ENCODE results near the gene JAK1.

DNA sequence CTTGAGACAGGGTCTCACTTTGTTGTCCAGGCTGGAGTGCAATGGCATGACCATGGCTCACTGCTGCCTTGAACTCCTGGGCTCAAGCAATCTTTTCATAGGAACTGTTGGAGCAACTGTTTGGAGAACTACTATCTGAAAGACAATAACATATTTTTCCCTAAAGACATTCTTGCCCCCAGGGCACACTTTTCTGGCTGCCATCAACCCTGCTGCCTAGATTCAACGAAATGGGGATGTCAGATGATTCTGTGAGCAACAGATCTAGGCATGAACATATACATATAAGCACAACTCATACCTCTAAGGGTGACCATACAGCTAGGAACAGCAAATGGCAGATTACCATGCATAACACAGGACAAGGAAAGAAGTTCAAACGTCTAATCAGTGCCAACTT is 27.4 kb downstream of the JAK1 start:
- TF ChIP-seq, protein P1, sequence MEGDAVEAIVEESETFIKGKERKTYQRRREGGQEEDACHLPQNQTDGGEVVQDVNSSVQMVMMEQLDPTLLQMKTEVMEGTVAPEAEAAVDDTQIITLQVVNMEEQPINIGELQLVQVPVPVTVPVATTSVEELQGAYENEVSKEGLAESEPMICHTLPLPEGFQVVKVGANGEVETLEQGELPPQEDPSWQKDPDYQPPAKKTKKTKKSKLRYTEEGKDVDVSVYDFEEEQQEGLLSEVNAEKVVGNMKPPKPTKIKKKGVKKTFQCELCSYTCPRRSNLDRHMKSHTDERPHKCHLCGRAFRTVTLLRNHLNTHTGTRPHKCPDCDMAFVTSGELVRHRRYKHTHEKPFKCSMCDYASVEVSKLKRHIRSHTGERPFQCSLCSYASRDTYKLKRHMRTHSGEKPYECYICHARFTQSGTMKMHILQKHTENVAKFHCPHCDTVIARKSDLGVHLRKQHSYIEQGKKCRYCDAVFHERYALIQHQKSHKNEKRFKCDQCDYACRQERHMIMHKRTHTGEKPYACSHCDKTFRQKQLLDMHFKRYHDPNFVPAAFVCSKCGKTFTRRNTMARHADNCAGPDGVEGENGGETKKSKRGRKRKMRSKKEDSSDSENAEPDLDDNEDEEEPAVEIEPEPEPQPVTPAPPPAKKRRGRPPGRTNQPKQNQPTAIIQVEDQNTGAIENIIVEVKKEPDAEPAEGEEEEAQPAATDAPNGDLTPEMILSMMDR (IDR thresholded peaks at IDR 0.05 in 4 of 5, conservative IDR thresholded peaks at IDR 0.05 in 1 of 5), result no peak
- no peak for TF ChIP-seq POLR2A (IDR thresholded peaks at IDR 0.05)

Measured in gastrocnemius medialis (tissue), 4 donors.